Activated CD4-positive, CD25-positive, alpha-beta regulatory T cell treated with anti-CD3 and anti-CD28 coated beads, Interleukin-2, amount 50 U/mL, for 24 hours (primary cell): Measurements from ENCODE around the gene INTS12.
"Not testable (repeated sequence)": the region's sequence is repeated elsewhere in the genome, so short reads cannot be mapped to it uniquely, and the experiment has no call there.

Experiments
- ATAC-seq, 2 donors: fragments of 150-1000 bp; cut with Tn5 transposase; one replicate each; pipeline ENCODE4 v1.10.0; 2021; ENCODE audit warnings: mild to moderate bottlenecking in 1 of 2, moderate library complexity in 1 of 2

The INTS12 gene

GRCh38 chr4:105708181-105709080 lies at the start of gene INTS12, which contains the start of gene GSTCD:
Gene INTS12, minus strand, starts transcription at chr4:105708689. Its CDS starts 8,684 bp downstream, at chr4:105700005.
Gene GSTCD, plus strand, starts transcription at chr4:105708784. Its CDS starts 8,830 bp downstream, at chr4:105717614.
- peak; percentile 92 to 94 for ATAC-seq

GRCh38 chr4:105755375-105755774 lies 46.9 kb upstream of the INTS12 start:
- ATAC-seq, result no peak

- ATAC-seq, result no peak
Observed at GRCh38 chr4:105753361-105753760, 44.9 kb upstream of the INTS12 start.

- no peak for ATAC-seq
Observed at GRCh38 chr4:105751718-105752299, 43.3 kb upstream of the INTS12 start.

- ATAC-seq, result no peak
Observed at GRCh38 chr4:105748222-105748621, 39.7 kb upstream of the INTS12 start.

- ATAC-seq, result no peak
Observed at GRCh38 chr4:105741548-105741947, 33.1 kb upstream of the INTS12 start.

- not testable (repeated sequence) for ATAC-seq
Observed at GRCh38 chr4:105735217-105735616, 26.7 kb upstream of the INTS12 start.

GRCh38 chr4:105729895-105730294 lies 21.4 kb upstream of the INTS12 start:
- not testable (repeated sequence) for ATAC-seq

- ATAC-seq, result no peak
Observed at GRCh38 chr4:105725623-105726022, 17.1 kb upstream of the INTS12 start.

GRCh38 chr4:105719204-105719603 lies 10.7 kb upstream of the INTS12 start:
- no peak for ATAC-seq

GRCh38 chr4:105715692-105716278 lies 7.3 kb upstream of the INTS12 start:
- ATAC-seq, result no peak

- ATAC-seq, result no peak
Observed at GRCh38 chr4:105714932-105715331, 6.4 kb upstream of the INTS12 start.

GRCh38 chr4:105714071-105714521 lies 5.6 kb upstream of the INTS12 start:
- ATAC-seq, result no peak

GRCh38 chr4:105712766-105713165 lies 4.3 kb upstream of the INTS12 start:
- ATAC-seq, result no peak

GRCh38 chr4:105710678-105711077 lies 2.2 kb upstream of the INTS12 start:
- ATAC-seq, result no peak

GRCh38 chr4:105710012-105710600 lies 1.6 kb upstream of the INTS12 start:
- ATAC-seq, result no peak

GRCh38 chr4:105709081-105709450 lies 577 bp upstream of the INTS12 start:
- peak; percentile 7 to 22 for ATAC-seq

GRCh38 chr4:105707782-105708180 lies 708 bp downstream of the INTS12 start:
- ATAC-seq, result no peak

- no peak for ATAC-seq
Observed at GRCh38 chr4:105698607-105699006, 9.9 kb downstream of the INTS12 start.

GRCh38 chr4:105695832-105696231 lies 12.7 kb downstream of the INTS12 start:
- not testable (repeated sequence) for ATAC-seq

- ATAC-seq, result not testable (repeated sequence)
Observed at GRCh38 chr4:105694812-105695211, 13.7 kb downstream of the INTS12 start.

GRCh38 chr4:105686571-105686970 lies 21.9 kb downstream of the INTS12 start:
- ATAC-seq, result no peak

- no peak for ATAC-seq
Observed at GRCh38 chr4:105683038-105683437, 25.5 kb downstream of the INTS12 start.
